Measurements from ENCODE around the gene RGS7BP.

The RGS7BP gene

DNA sequence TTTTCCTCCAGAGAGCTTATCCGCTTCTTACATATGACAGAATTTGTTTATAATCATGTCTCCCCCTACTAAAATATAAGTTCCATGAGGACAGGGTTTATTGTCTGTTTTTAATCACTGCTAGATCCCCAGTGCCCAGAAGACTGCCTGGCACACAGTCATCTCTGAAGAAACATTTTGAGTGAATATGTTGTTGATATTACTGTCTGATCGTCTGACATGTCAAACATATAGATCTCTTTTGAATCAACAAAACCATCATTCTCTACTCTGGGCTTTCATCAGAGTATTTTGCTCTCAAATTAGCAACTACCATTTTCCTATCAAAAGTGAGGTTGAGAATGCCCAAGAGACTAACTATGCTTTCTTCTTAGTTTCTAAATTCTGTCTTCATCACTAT lies 117.2 kb downstream of the RGS7BP start:
- no peak overlapping the region for H3K4me3 ChIP-seq (ENCODE audit: insufficient read depth, low read length, poor library complexity, severe bottlenecking)
- no peak overlapping the region for H3K27ac ChIP-seq (ENCODE audit: low read depth, low read length)
- no peaks in the 10 kb centered on the region for H4K20me1 ChIP-seq (ENCODE audit: low read depth, low read length)
- no peaks in the 10 kb centered on the region for H3F3A ChIP-seq (ENCODE audit: insufficient read depth)
- no peak overlapping the region for H3K4me2 ChIP-seq (ENCODE audit: low read depth, low read length, poor library complexity, severe bottlenecking)
- H3K79me2 ChIP-seq (ENCODE audit: insufficient read depth, low read length) = no peaks in the 10 kb centered on the region
- no peak overlapping the region for H3K9ac ChIP-seq (ENCODE audit: low read length)
- H3K36me3 ChIP-seq (ENCODE audit: low read length) = no peaks in the 10 kb centered on the region
- H3K9me2 ChIP-seq (replicated peaks; ENCODE audit: insufficient read depth, low read length) = no peaks in the 10 kb centered on the region
- H2AFZ ChIP-seq (ENCODE audit: low read depth, low read length, severe bottlenecking) = no peak overlapping the region
- no peaks in the 10 kb centered on the region for H3K9me3 ChIP-seq (ENCODE audit: insufficient read depth, low read length)
- H3K27me3 ChIP-seq (ENCODE audit: low read length) = no peaks in the 10 kb centered on the region
- TF ChIP-seq, protein P1, sequence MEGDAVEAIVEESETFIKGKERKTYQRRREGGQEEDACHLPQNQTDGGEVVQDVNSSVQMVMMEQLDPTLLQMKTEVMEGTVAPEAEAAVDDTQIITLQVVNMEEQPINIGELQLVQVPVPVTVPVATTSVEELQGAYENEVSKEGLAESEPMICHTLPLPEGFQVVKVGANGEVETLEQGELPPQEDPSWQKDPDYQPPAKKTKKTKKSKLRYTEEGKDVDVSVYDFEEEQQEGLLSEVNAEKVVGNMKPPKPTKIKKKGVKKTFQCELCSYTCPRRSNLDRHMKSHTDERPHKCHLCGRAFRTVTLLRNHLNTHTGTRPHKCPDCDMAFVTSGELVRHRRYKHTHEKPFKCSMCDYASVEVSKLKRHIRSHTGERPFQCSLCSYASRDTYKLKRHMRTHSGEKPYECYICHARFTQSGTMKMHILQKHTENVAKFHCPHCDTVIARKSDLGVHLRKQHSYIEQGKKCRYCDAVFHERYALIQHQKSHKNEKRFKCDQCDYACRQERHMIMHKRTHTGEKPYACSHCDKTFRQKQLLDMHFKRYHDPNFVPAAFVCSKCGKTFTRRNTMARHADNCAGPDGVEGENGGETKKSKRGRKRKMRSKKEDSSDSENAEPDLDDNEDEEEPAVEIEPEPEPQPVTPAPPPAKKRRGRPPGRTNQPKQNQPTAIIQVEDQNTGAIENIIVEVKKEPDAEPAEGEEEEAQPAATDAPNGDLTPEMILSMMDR (IDR thresholded peaks at IDR 0.05; ENCODE audit: insufficient read depth, low read length, poor library complexity, severe bottlenecking) = no peak
- TF ChIP-seq EZH2phosphoT487 (conservative IDR thresholded peaks at IDR 0.05; ENCODE audit: low read length) = no peak

DNA sequence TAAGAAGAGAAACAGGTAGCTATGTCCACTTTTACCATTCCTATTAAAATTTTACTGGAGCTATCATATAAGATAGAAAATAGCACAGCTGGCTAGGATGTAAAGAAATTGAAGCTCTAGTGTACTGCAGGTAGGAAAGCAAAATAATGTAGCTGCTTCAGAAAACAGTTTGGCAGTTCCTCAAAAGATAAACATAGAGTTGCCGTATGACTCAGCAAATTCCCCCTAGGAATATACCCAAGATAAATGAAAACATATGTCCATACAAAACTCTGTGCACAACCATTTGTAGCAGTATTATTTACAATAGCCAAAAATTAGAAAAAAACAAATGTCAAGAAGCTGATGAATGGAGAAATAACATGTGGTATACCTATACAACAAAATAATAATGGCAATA lies 119.9 kb downstream of the RGS7BP start:
- Histone ChIP-seq H3K9me2 (replicated peaks; ENCODE audit: insufficient read depth, low read length) (no peaks in the 10 kb centered on the region), H3K36me3 (ENCODE audit: low read length) (no peaks in the 10 kb centered on the region), H3K27me3 (ENCODE audit: low read length) (no peaks in the 10 kb centered on the region), H3K9me3 (ENCODE audit: insufficient read depth, low read length) (no peaks in the 10 kb centered on the region), H4K20me1 (ENCODE audit: low read depth, low read length) (no peaks in the 10 kb centered on the region), H3K4me3 (ENCODE audit: insufficient read depth, low read length, poor library complexity, severe bottlenecking) (no peak overlapping the region), H2AFZ (ENCODE audit: low read depth, low read length, severe bottlenecking) (no peak overlapping the region), H3K79me2 (ENCODE audit: insufficient read depth, low read length) (no peaks in the 10 kb centered on the region), H3K9ac (ENCODE audit: low read length) (no peak overlapping the region), H3F3A (ENCODE audit: insufficient read depth) (no peaks in the 10 kb centered on the region), H3K4me2 (ENCODE audit: low read depth, low read length, poor library complexity, severe bottlenecking) (no peak overlapping the region), H3K27ac (ENCODE audit: low read depth, low read length) (no peak overlapping the region)
- TF ChIP-seq, protein P1 (IDR thresholded peaks at IDR 0.05; ENCODE audit: insufficient read depth, low read length, poor library complexity, severe bottlenecking) = no peak
- no peak for TF ChIP-seq EZH2phosphoT487 (conservative IDR thresholded peaks at IDR 0.05; ENCODE audit: low read length)

DNA sequence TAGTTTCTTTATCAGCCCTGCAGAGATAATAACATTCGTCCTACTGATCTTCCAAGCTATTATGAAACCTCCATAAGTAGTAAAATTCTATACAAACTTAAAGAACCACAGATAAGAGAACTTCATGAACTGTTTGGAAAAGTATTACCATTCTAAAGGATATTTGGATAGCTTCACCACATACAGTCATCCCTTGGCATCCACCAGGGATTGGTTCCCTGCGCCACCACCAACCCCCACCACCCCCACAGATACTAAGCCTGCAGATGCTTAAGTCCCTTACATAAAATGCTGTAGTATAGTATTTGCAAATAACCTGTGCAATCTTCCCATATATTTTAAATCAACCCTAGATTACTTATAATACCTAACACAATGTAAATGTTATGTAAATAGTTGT lies 123.1 kb downstream of the RGS7BP start:
- H2AFZ ChIP-seq (ENCODE audit: low read depth, low read length, severe bottlenecking) = no peak overlapping the region
- no peaks in the 10 kb centered on the region for H3K9me2 ChIP-seq (replicated peaks; ENCODE audit: insufficient read depth, low read length)
- H3K4me2 ChIP-seq (ENCODE audit: low read depth, low read length, poor library complexity, severe bottlenecking) = no peak overlapping the region
- no peaks in the 10 kb centered on the region for H3K79me2 ChIP-seq (ENCODE audit: insufficient read depth, low read length)
- H3K36me3 ChIP-seq (ENCODE audit: low read length) = no peaks in the 10 kb centered on the region
- no peaks in the 10 kb centered on the region for H3K27me3 ChIP-seq (ENCODE audit: low read length)
- no peaks in the 10 kb centered on the region for H4K20me1 ChIP-seq (ENCODE audit: low read depth, low read length)
- H3K27ac ChIP-seq (ENCODE audit: low read depth, low read length) = no peak overlapping the region
- TF ChIP-seq, protein P1 (IDR thresholded peaks at IDR 0.05; ENCODE audit: insufficient read depth, low read length, poor library complexity, severe bottlenecking) = no peak
- TF ChIP-seq EZH2phosphoT487 (conservative IDR thresholded peaks at IDR 0.05; ENCODE audit: low read length) = no peak
- no peak overlapping the region for H3K9ac ChIP-seq (ENCODE audit: low read length)
- H3F3A ChIP-seq (ENCODE audit: insufficient read depth) = no peaks in the 10 kb centered on the region
- H3K4me3 ChIP-seq (ENCODE audit: insufficient read depth, low read length, poor library complexity, severe bottlenecking) = no peak overlapping the region
- H3K9me3 ChIP-seq (ENCODE audit: insufficient read depth, low read length) = no peaks in the 10 kb centered on the region
